KMS-11 (cell line): ENCODE data around the gene SLC24A3.

ENCODE experiments used
- H2AFZ ChIP-seq: fragments of 200-600 bp; sonication (generic); 2 replicates; pipeline ENCODE4 v1.6.1; 2016; ENCODE audit warnings: antibody characterized with exemption, mixed run types, low read depth
- H3K27ac ChIP-seq: fragments of 200-600 bp; sonication (generic); 2 replicates; pipeline ENCODE4 v1.6.1; 2016; ENCODE audit warnings: mild to moderate bottlenecking, mixed run types
- H3K27me3 ChIP-seq: fragments of 200-600 bp; sonication (generic); 2 replicates; pipeline ENCODE4 v1.6.1; 2017; ENCODE audit warnings: mild to moderate bottlenecking, low read depth, mixed run types, moderate library complexity; ENCODE audit not compliant: insufficient read depth
- H3K36me3 ChIP-seq: fragments of 200-600 bp; sonication (generic); 2 replicates; pipeline ENCODE4 v1.6.1; 2017; ENCODE audit warnings: mild to moderate bottlenecking, mixed run types; ENCODE audit not compliant: insufficient read depth
- H3K4me1 ChIP-seq: fragments of 200-600 bp; sonication (generic); 2 replicates; pipeline ENCODE4 v1.6.1; 2016; ENCODE audit warnings: mild to moderate bottlenecking, low read depth, mixed run types; ENCODE audit not compliant: poor library complexity, severe bottlenecking
- H3K4me2 ChIP-seq: fragments of 200-600 bp; sonication (generic); 2 replicates; pipeline ENCODE4 v1.7.0; 2016; ENCODE audit warnings: mild to moderate bottlenecking, mixed run types
- H3K4me3 ChIP-seq: fragments of 200-600 bp; sonication (generic); IDR thresholded peaks from 2 replicates; pipeline ENCODE4 v1.6.1; 2017; ENCODE audit warnings: low read depth, low read length, mixed read lengths; ENCODE audit not compliant: insufficient read depth
- H3K79me2 ChIP-seq: fragments of 200-600 bp; sonication (generic); 2 replicates; pipeline ENCODE4 v1.6.1; 2016; ENCODE audit warnings: low read depth, mixed run types; ENCODE audit not compliant: insufficient read depth
- H3K9ac ChIP-seq: fragments of 200-600 bp; sonication (generic); 2 replicates; pipeline ENCODE4 v1.6.1; 2016; ENCODE audit warnings: mild to moderate bottlenecking, mixed run types
- H4K20me1 ChIP-seq: fragments of 200-600 bp; sonication (generic); 2 replicates; pipeline ENCODE4 v1.6.1; 2016; ENCODE audit warnings: mild to moderate bottlenecking, mixed run types; ENCODE audit not compliant: insufficient read depth
- TF ChIP-seq, protein P1 (sequence below): fragments of 200-600 bp; sonication (generic); conservative IDR thresholded peaks from 2 replicates; pipeline ENCODE4 v1.6.1; 2017; ENCODE audit warnings: low read depth, mild to moderate bottlenecking, antibody characterized with exemption, low read length, moderate library complexity, mixed read lengths

SLC24A3 gene

GRCh38 chr20:19387251-19387650 is 174.8 kb downstream of the SLC24A3 start:
- H4K20me1 ChIP-seq, result no peaks in the 10 kb centered on the region
- no peak overlapping the region for H2AFZ ChIP-seq
- H3K4me2 ChIP-seq, result no peak overlapping the region
- TF ChIP-seq, protein P1, sequence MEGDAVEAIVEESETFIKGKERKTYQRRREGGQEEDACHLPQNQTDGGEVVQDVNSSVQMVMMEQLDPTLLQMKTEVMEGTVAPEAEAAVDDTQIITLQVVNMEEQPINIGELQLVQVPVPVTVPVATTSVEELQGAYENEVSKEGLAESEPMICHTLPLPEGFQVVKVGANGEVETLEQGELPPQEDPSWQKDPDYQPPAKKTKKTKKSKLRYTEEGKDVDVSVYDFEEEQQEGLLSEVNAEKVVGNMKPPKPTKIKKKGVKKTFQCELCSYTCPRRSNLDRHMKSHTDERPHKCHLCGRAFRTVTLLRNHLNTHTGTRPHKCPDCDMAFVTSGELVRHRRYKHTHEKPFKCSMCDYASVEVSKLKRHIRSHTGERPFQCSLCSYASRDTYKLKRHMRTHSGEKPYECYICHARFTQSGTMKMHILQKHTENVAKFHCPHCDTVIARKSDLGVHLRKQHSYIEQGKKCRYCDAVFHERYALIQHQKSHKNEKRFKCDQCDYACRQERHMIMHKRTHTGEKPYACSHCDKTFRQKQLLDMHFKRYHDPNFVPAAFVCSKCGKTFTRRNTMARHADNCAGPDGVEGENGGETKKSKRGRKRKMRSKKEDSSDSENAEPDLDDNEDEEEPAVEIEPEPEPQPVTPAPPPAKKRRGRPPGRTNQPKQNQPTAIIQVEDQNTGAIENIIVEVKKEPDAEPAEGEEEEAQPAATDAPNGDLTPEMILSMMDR, result no peak
- no peak overlapping the region for H3K9ac ChIP-seq
- no peaks in the 10 kb centered on the region for H3K27me3 ChIP-seq
- no peaks in the 10 kb centered on the region for H3K36me3 ChIP-seq
- H3K27ac ChIP-seq, result no peak overlapping the region
- H3K79me2 ChIP-seq, result no peaks in the 10 kb centered on the region
- no peak overlapping the region for H3K4me3 ChIP-seq
- no peaks in the 10 kb centered on the region for H3K4me1 ChIP-seq

DNA sequence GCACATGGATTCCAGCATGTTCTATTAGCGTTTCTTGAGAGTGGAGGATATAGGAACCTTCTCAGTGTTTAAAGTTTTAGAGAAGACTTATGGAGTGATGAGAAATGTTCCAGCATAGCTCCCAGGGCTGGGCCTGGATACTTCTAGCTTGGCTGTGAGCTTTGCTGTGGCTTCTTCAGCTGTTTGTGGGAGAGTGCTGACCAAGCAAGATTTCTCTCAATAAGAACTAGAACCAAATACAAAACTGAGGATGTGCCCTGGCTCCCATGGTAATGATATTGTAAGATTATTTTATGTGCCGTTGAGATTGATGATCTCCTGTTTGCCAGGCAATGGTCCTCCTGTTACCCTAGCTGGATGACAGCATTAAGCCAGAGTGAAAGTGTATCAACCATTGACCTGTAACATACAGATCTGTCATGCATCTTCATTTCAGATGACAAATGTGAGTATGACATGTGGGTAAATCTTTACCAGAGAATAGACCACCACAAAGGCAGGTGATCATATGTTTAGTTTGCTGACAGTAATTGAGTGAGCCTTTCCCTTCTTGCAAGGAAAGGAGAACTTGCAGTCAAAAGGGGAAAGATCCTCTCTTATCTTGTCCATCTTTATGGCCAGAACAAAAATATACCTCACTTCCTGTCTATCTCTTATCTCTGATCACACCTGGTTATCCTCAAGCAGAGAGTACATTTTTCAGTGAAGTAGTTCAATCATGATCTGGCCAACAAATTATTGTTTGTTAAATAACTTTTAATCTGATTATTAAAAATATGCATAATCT is 180.1 kb downstream of the SLC24A3 start:
- no peak overlapping the region for H2AFZ ChIP-seq
- no peaks in the 10 kb centered on the region for H3K79me2 ChIP-seq
- no peak overlapping the region for H3K4me3 ChIP-seq
- H3K9ac ChIP-seq, result no peak overlapping the region
- no peaks in the 10 kb centered on the region for H3K4me1 ChIP-seq
- no peaks in the 10 kb centered on the region for H3K36me3 ChIP-seq
- no peaks in the 10 kb centered on the region for H4K20me1 ChIP-seq
- no peaks in the 10 kb centered on the region for H3K27me3 ChIP-seq
- TF ChIP-seq, protein P1, result no peak
- H3K27ac ChIP-seq, result no peak overlapping the region
- H3K4me2 ChIP-seq, result no peak overlapping the region

DNA sequence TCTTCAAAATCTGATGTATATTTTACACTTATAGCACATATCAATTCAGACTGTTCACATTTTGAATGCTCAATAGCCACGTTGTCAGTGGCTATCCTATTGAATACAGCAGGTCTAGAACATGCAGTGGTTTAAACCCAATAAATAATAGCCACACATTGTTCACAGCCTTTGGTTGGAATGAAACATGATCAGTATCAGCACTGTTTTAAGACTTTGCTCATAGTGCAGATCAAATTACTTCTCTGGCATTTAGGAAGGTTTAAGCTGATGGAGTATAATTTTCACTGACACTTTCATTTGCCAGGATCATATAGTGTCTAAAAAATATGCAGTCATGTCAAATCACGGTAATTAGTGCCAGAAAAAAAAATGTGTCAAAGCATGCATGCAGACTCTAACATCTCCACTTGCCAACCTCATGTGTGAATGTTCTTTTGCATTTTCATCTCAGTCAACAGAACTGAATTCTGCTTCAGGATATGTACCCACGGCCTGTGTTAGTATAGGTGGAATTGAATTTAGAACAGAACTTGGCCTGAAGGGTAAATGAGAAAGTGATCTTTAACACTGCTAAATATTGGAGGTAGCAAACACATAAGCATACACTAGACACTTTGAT is 184.1 kb downstream of the SLC24A3 start:
- Histone ChIP-seq H3K27me3 (no peaks in the 10 kb centered on the region), H3K9ac (no peak overlapping the region), H3K27ac (no peak overlapping the region), H3K79me2 (no peaks in the 10 kb centered on the region), H3K4me3 (no peak overlapping the region), H3K36me3 (no peaks in the 10 kb centered on the region), H3K4me2 (no peak overlapping the region), H3K4me1 (no peaks in the 10 kb centered on the region), H2AFZ (no peak overlapping the region), H4K20me1 (no peaks in the 10 kb centered on the region)
- TF ChIP-seq, protein P1, result no peak

DNA sequence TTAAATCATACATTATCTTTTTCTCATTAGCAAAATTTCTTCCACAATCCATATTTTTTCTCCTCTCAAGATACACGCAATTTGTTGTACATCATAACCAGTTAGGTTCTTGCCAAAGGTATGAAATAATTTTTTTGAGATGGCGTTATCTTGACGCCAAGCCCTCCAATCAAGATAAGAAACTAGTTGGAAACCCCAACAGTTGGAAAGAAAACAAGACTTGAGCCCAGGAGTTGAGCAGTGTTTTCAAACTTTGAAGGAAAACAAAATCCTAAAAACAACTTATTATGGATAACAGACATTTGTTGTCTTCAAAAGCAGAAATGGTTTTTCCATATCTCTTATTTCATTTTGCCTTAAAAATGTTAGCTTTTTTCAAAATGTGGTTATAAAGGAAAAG is 184.8 kb downstream of the SLC24A3 start:
- Histone ChIP-seq H3K4me3 (no peak overlapping the region), H4K20me1 (no peaks in the 10 kb centered on the region), H3K27ac (no peak overlapping the region), H3K4me2 (no peak overlapping the region), H3K27me3 (no peaks in the 10 kb centered on the region), H2AFZ (no peak overlapping the region), H3K36me3 (no peaks in the 10 kb centered on the region), H3K79me2 (no peaks in the 10 kb centered on the region), H3K4me1 (no peaks in the 10 kb centered on the region), H3K9ac (no peak overlapping the region)
- TF ChIP-seq, protein P1, result no peak
